ENCODE measurements around the gene TTC3. TPM values are rescaled to one million over a fixed set of nuclear protein-coding genes. Genes with fewer than 3 reads are reported as not detected.

TTC3 gene
- total RNA-seq, 1 donor from 2014 or later: 203 TPM

GRCh38 chr21:37183749-37184148 lies 110.7 kb downstream of the TTC3 start:
- no peak overlapping the region for H3K27ac Mint-ChIP-seq
- no peak overlapping the region for H3K4me3 Mint-ChIP-seq
- no peak for DNase-seq (ENCODE audit: extremely low spot score, unreplicated experiment)
- no peaks in the 10 kb centered on the region for H3K9me3 Mint-ChIP-seq
- H3K4me1 Mint-ChIP-seq (ENCODE audit: unreplicated experiment): no peaks in the 10 kb centered on the region
- H3K27me3 Mint-ChIP-seq: no peaks in the 10 kb centered on the region
- peaks cover 48% of the 10 kb centered on the region for H3K36me3 Mint-ChIP-seq
- no peak for TF ChIP-seq CTCF (conservative IDR thresholded peaks at IDR 0.05)

DNA sequence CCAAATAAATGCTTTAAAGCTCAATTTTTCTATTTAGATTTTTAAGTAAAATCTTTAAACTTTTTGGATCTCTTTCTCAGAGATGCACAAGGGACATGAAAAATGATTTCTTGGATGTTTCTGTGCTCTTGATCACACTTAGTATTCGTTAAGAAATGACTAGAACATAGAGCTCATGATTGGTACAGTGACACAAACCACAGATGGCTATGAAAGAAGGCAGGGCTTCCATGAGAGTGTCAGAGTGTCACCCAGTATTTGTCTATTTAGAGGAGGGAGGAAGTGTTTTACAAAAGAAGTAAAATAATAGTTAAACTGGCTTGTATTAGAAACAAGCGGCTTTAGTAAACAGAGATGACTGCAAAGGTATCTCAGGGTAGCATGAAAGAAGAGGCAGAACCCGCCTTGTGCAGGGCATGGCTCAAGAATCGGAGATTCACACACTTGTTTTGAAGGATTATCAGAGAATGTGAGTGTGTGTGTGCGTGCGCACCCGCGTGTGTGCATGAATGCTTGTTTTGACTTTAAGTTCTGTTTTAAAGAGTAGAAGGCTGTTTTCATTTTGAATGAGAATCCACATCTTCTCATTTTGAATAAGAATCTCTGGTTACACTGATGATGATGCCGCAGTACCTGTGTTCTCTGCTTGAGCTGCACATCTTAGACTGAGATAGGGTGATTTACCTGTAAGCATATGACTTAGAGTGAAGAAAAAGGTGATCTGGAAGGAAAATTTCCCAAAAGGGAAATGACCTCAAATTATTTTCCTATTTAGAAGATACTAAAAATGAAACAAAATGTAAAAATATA lies 111.9 kb downstream of the TTC3 start:
- DNase-seq (ENCODE audit: extremely low spot score, unreplicated experiment): no peak
- TF ChIP-seq CTCF (conservative IDR thresholded peaks at IDR 0.05): no peak
- no peaks in the 10 kb centered on the region for H3K9me3 Mint-ChIP-seq
- no peak overlapping the region for H3K4me3 Mint-ChIP-seq
- H3K27me3 Mint-ChIP-seq: no peaks in the 10 kb centered on the region
- H3K27ac Mint-ChIP-seq: no peak overlapping the region
- peaks cover 48% of the 10 kb centered on the region for H3K36me3 Mint-ChIP-seq
- H3K4me1 Mint-ChIP-seq (ENCODE audit: unreplicated experiment): no peaks in the 10 kb centered on the region

DNA sequence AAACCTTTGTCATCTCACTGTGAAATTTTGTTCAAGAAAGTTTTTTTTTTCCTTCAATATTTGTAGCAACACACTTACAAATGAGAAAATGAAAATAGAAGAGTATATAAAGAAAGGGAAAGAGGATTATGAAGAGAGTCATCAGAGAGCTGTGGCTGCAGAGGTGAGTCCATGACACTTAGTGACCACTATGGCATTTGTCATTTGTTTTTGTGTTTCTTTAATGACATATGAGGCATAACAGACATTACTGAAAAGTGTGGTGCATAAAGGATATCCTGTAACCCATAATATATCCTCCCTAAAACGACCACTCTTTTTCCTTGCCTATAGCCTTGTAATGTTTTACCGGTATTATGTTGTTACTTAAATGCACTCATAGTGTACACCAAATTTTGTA lies 113.9 kb downstream of the TTC3 start:
- no peak for TF ChIP-seq CTCF (conservative IDR thresholded peaks at IDR 0.05)
- H3K9me3 Mint-ChIP-seq: no peaks in the 10 kb centered on the region
- no peaks in the 10 kb centered on the region for H3K27me3 Mint-ChIP-seq
- peaks cover 46% of the 10 kb centered on the region for H3K36me3 Mint-ChIP-seq
- H3K4me1 Mint-ChIP-seq (ENCODE audit: unreplicated experiment): no peaks in the 10 kb centered on the region
- no peak overlapping the region for H3K27ac Mint-ChIP-seq
- DNase-seq (ENCODE audit: extremely low spot score, unreplicated experiment): no peak
- H3K4me3 Mint-ChIP-seq: no peak overlapping the region

DNA sequence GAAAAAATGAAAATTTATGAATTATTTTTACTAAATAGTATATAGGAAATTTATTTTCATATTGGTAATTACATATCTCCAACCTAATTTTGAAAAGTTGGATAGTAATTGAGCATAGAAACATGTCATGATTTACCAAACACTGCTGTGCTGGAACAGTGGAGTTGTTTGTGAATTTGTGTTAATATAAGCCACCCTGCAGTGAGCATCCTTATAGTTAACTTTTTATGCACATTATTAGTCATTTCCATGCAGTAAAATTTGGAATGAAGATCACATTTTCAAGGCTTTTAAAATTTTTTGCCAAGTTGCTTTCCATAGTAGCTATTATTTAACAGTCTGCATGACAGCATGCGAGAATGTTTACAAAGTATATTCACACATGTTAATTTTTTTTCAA lies 115.8 kb downstream of the TTC3 start:
- H3K9me3 Mint-ChIP-seq: no peaks in the 10 kb centered on the region
- no peaks in the 10 kb centered on the region for H3K4me1 Mint-ChIP-seq (ENCODE audit: unreplicated experiment)
- no peak for TF ChIP-seq CTCF (conservative IDR thresholded peaks at IDR 0.05)
- H3K36me3 Mint-ChIP-seq: peaks cover 53% of the 10 kb centered on the region
- no peak overlapping the region for H3K4me3 Mint-ChIP-seq
- DNase-seq (ENCODE audit: extremely low spot score, unreplicated experiment): no peak
- no peaks in the 10 kb centered on the region for H3K27me3 Mint-ChIP-seq
- H3K27ac Mint-ChIP-seq: no peak overlapping the region

- Mint-ChIP-seq H3K27me3 (no peaks in the 10 kb centered on the region), H3K4me1 (ENCODE audit: unreplicated experiment) (no peaks in the 10 kb centered on the region), H3K9me3 (no peaks in the 10 kb centered on the region), H3K36me3 (peaks cover 61% of the 10 kb centered on the region), H3K27ac (no peak overlapping the region), H3K4me3 (no peak overlapping the region)
- DNase-seq (ENCODE audit: extremely low spot score, unreplicated experiment): no peak
- no peak for TF ChIP-seq CTCF (conservative IDR thresholded peaks at IDR 0.05)
Measured at GRCh38 chr21:37192019-37192418, 119.0 kb downstream of the TTC3 start.

Data from type B pancreatic cell (in vitro differentiated cells).